H1 (cell line): Measurements from ENCODE around the gene FNDC5. TPM values are rescaled to one million over a fixed set of nuclear protein-coding genes. Genes with fewer than 3 reads are reported as not detected.

Source experiments
- ASH2L ChIP-seq: fragments of 200-600, 300-600 bp; sonication (generic); IDR thresholded peaks from one replicate; pipeline ENCODE4 v1.7.1; 2017; ENCODE audit warnings: low read length
- ATF2 ChIP-seq: IDR thresholded peaks from 2 replicates; pipeline ENCODE4 v1.6.1; 2012; ENCODE audit warnings: low read length, inconsistent platforms
- JUN ChIP-seq: IDR thresholded peaks from 2 replicates; pipeline ENCODE4 v1.6.1; 2011; ENCODE audit warnings: low read depth, mild to moderate bottlenecking, improper control_type of control experiment, low read length
- KDM5A ChIP-seq: fragments of 200-600 bp; IDR thresholded peaks from 2 replicates; pipeline ENCODE4 v1.7.1; 2012; ENCODE audit warnings: mild to moderate bottlenecking, low read length, inconsistent platforms, mixed read lengths
- ZNF274 ChIP-seq: IDR thresholded peaks from 2 replicates; pipeline ENCODE4 v1.7.0; 2012; ENCODE audit warnings: low read length, borderline replicate concordance; ENCODE audit errors: extremely low read depth
- polyA plus RNA-seq, 7 experiments: library from polyadenylated mRNA; depleted of rRNA in 3 of 7; stranded (reverse) in 5 of 7; unstranded in 2 of 7; fragments of >200 nt in 5 of 7; fragments of 200-250 nt in 2 of 7; gene quantifications; 1 replicate in 5 of 7; 2 replicates in 1 of 7; 4 replicates in 1 of 7; pipeline versions ENCODE4 v1.2.1 to v1.2.3, GENCODE V29; 2011 to 2013; ENCODE audit warnings: missing spikeins in 2 of 7, mixed read lengths in 2 of 7
- total RNA-seq: library from RNA; stranded (reverse); fragmentation: NEBNext Ultra II Directional; extraction: Animal tissue kit (Norgen Biotek cat#: 25700); gene quantifications from 2 replicates; pipeline ENCODE4 v1.2.1, GENCODE V29; 2021

FNDC5 gene
- total and polyA plus RNA-seq, 2 of the 8 experiments (the other 6 are each of a cell fraction or from before 2014, with no cell fraction given): 1.8 to 2.0 TPM

GRCh38 chr1:32888677-32889420 lies 18.1 kb upstream of the FNDC5 start (continued):
- TF ChIP-seq ZNF274: no peak
- TF ChIP-seq ATF2: no peak
- TF ChIP-seq JUN: no peak
- TF ChIP-seq ASH2L: no peak
- no peak for TF ChIP-seq KDM5A
